Activated CD8-positive, alpha-beta memory T cell treated with anti-CD3 and anti-CD28 coated beads, Interleukin-2, amount 10 ng/mL, durations not matched to agents 7 days and 5 days (primary cell): Measurements from ENCODE around the gene ARL8A. TPM values are rescaled to one million over a fixed set of nuclear protein-coding genes. Genes with fewer than 3 reads are reported as not detected.
"Not testable (repeated sequence)": the region's sequence is repeated elsewhere in the genome, so short reads cannot be mapped to it uniquely, and the experiment has no call there.

Source experiments
- ATAC-seq: fragments of 150-1000 bp; cut with Tn5 transposase; one replicate; pipeline ENCODE4 v1.10.0; 2021; ENCODE audit warnings: moderate library complexity
- CTCF ChIA-PET: fragments of 350-600 bp; sonication (Branson Sonifier 250); formaldehyde crosslinking; loops from one replicate; lab custom pipeline; 2021; ENCODE audit warnings: antibody characterized with exemption; lab: Charles Lee
- DNase-seq: peaks from one replicate; pipeline ENCODE4 v3.0.0-alpha.2; 2020
- H3K27ac Mint-ChIP-seq: one replicate; pipeline ENCODE4 v1.8.0; 2021; ENCODE audit warnings: mild to moderate bottlenecking, mixed read lengths
- H3K27me3 Mint-ChIP-seq: one replicate; pipeline ENCODE4 v1.8.0; 2021; ENCODE audit warnings: mixed read lengths
- H3K36me3 Mint-ChIP-seq: one replicate; pipeline ENCODE4 v1.8.0; 2021; ENCODE audit warnings: mild to moderate bottlenecking, mixed read lengths
- H3K4me1 Mint-ChIP-seq: one replicate; pipeline ENCODE4 v1.8.0; 2021; ENCODE audit warnings: mixed read lengths
- H3K4me3 Mint-ChIP-seq: one replicate; pipeline ENCODE4 v1.8.0; 2021; ENCODE audit warnings: mild to moderate bottlenecking, moderate library complexity, mixed read lengths
- H3K9me3 Mint-ChIP-seq: one replicate; pipeline ENCODE4 v1.8.0; 2022; ENCODE audit warnings: low read depth, mixed read lengths
- total RNA-seq, 2 experiments: library from RNA; stranded (reverse); gene quantifications; one replicate each; pipeline ENCODE4 v1.2.3, GENCODE V29; 2021

ARL8A gene
- total RNA-seq, 2 experiments from 2014 or later: 50.0 to 68.9 TPM

GRCh38 chr1:202126426-202126825 is 18.1 kb downstream of the ARL8A start:
- H3K4me1 Mint-ChIP-seq: no peaks in the 10 kb centered on the region
- H3K36me3 Mint-ChIP-seq: no peaks in the 10 kb centered on the region
- H3K4me3 Mint-ChIP-seq: no peak overlapping the region
- DNase-seq (no peak), ATAC-seq (no peak)
- peaks cover 21% of the 10 kb centered on the region for H3K27me3 Mint-ChIP-seq
- CTCF ChIA-PET: interaction anchor here (1.0 kb wide), 1 partner anchor 118 kb away, joined by 3 read pairs; no protein-coding TSS in a partner anchor
- H3K27ac Mint-ChIP-seq: no peak overlapping the region
- no peaks in the 10 kb centered on the region for H3K9me3 Mint-ChIP-seq

- H3K27ac Mint-ChIP-seq: no peak overlapping the region
- H3K9me3 Mint-ChIP-seq: no peaks in the 10 kb centered on the region
- peaks cover 25% of the 10 kb centered on the region for H3K27me3 Mint-ChIP-seq
- no peaks in the 10 kb centered on the region for H3K4me1 Mint-ChIP-seq
- no peak overlapping the region for H3K4me3 Mint-ChIP-seq
- CTCF ChIA-PET: no interaction called here
- DNase-seq (no peak), ATAC-seq (no peak)
- no peaks in the 10 kb centered on the region for H3K36me3 Mint-ChIP-seq
Measured at GRCh38 chr1:202125611-202126010, 18.9 kb downstream of the ARL8A start.

- Mint-ChIP-seq H3K36me3 (no peaks in the 10 kb centered on the region), H3K27me3 (peaks cover 25% of the 10 kb centered on the region), H3K4me1 (no peaks in the 10 kb centered on the region), H3K4me3 (no peak overlapping the region), H3K27ac (no peak overlapping the region), H3K9me3 (no peaks in the 10 kb centered on the region)
- DNase-seq (no peak), ATAC-seq (no peak)
- CTCF ChIA-PET: interaction anchor here (1.2 to 1.9 kb wide), 2 partner anchors 8 to 124 kb away, joined by 3 to 6 read pairs; no protein-coding TSS in a partner anchor
Measured at GRCh38 chr1:202124142-202124541, 20.4 kb downstream of the ARL8A start.

- no peak for DNase-seq
- no peaks in the 10 kb centered on the region for H3K9me3 Mint-ChIP-seq
- no peak overlapping the region for H3K4me3 Mint-ChIP-seq
- H3K4me1 Mint-ChIP-seq: no peaks in the 10 kb centered on the region
- no peaks in the 10 kb centered on the region for H3K36me3 Mint-ChIP-seq
- no peak overlapping the region for H3K27ac Mint-ChIP-seq
- peaks cover 25% of the 10 kb centered on the region for H3K27me3 Mint-ChIP-seq
- ATAC-seq: no peak
- CTCF ChIA-PET: interaction anchor here (1.2 to 1.9 kb wide), 2 partner anchors 9 to 124 kb away, joined by 3 to 6 read pairs; no protein-coding TSS in a partner anchor
Measured at GRCh38 chr1:202123336-202123813, 21.2 kb downstream of the ARL8A start.

- Mint-ChIP-seq H3K27ac (no peak within 1 kb of the TSS), H3K36me3 (no peaks in the 10 kb centered on the region), H3K9me3 (no peaks in the 10 kb centered on the region), H3K4me3 (no peak within 1 kb of the TSS), H3K4me1 (no peaks in the 10 kb centered on the region), H3K27me3 (peaks cover 25% of the 10 kb centered on the region)
- no peak for DNase-seq
- CTCF ChIA-PET: interaction anchor here (1.2 to 1.9 kb wide), 2 partner anchors 10 to 123 kb away, joined by 3 to 6 read pairs; no protein-coding TSS in a partner anchor
- ATAC-seq: no peak
Measured at GRCh38 chr1:202122639-202123335, 21.8 kb downstream of the ARL8A start, which contains the start of gene GPR37L1. Gene GPR37L1, plus strand, starts transcription at chr1:202122917. Its CDS starts 47 bp downstream, at chr1:202122964.

- ATAC-seq (no peak), DNase-seq (no peak)
- H3K27ac Mint-ChIP-seq: no peak overlapping the region
- no peaks in the 10 kb centered on the region for H3K9me3 Mint-ChIP-seq
- no peaks in the 10 kb centered on the region for H3K36me3 Mint-ChIP-seq
- no peaks in the 10 kb centered on the region for H3K4me1 Mint-ChIP-seq
- H3K4me3 Mint-ChIP-seq: no peak overlapping the region
- CTCF ChIA-PET: interaction anchor here (0.7 to 1.5 kb wide), 2 partner anchors 121 to 246 kb away, joined by 3 to 4 read pairs; no protein-coding TSS in a partner anchor
- H3K27me3 Mint-ChIP-seq: peaks cover 15% of the 10 kb centered on the region
Measured at GRCh38 chr1:202121006-202121405, 23.5 kb downstream of the ARL8A start.

- no peak for DNase-seq
- Mint-ChIP-seq H3K4me1 (no peaks in the 10 kb centered on the region), H3K4me3 (no peak overlapping the region), H3K9me3 (no peaks in the 10 kb centered on the region), H3K36me3 (no peaks in the 10 kb centered on the region), H3K27me3 (peaks cover 7% of the 10 kb centered on the region), H3K27ac (no peak overlapping the region)
- CTCF ChIA-PET: interaction anchor here (0.7 to 2.3 kb wide), 4 partner anchors 9 to 222 kb away, joined by 3 to 8 read pairs (median 4); no protein-coding TSS in a partner anchor
- ATAC-seq: no peak
Measured at GRCh38 chr1:202117898-202118371, 26.6 kb downstream of the ARL8A start.

- Mint-ChIP-seq H3K4me3 (no peak overlapping the region), H3K27me3 (peaks cover 3% of the 10 kb centered on the region), H3K9me3 (no peaks in the 10 kb centered on the region), H3K27ac (no peak overlapping the region), H3K4me1 (no peaks in the 10 kb centered on the region), H3K36me3 (no peaks in the 10 kb centered on the region)
- CTCF ChIA-PET: interaction anchor here (1.0 kb wide), 1 partner anchor 117 kb away, joined by 3 read pairs; no protein-coding TSS in a partner anchor
- ATAC-seq: no peak
- DNase-seq: no peak
Measured at GRCh38 chr1:202116287-202116686, 28.2 kb downstream of the ARL8A start.

GRCh38 chr1:202113690-202114300 is 30.7 kb downstream of the ARL8A start:
- Mint-ChIP-seq H3K4me3 (no peak overlapping the region), H3K36me3 (no peaks in the 10 kb centered on the region), H3K27ac (no peak overlapping the region), H3K4me1 (no peaks in the 10 kb centered on the region), H3K27me3 (no peaks in the 10 kb centered on the region), H3K9me3 (no peaks in the 10 kb centered on the region)
- CTCF ChIA-PET: interaction anchor here (1.8 kb wide), 1 partner anchor 114 kb away, joined by 4 read pairs; no protein-coding TSS in a partner anchor
- no peak for ATAC-seq
- no peak for DNase-seq

GRCh38 chr1:202112859-202113689 is 31.5 kb downstream of the ARL8A start:
- CTCF ChIA-PET: interaction anchor here (1.8 kb wide), 1 partner anchor 113 kb away, joined by 4 read pairs; no protein-coding TSS in a partner anchor
- Mint-ChIP-seq H3K27me3 (no peaks in the 10 kb centered on the region), H3K4me1 (no peaks in the 10 kb centered on the region), H3K9me3 (no peaks in the 10 kb centered on the region), H3K4me3 (no peak overlapping the region), H3K36me3 (no peaks in the 10 kb centered on the region), H3K27ac (no peak overlapping the region)
- DNase-seq (no peak), ATAC-seq (no peak)

GRCh38 chr1:202111589-202111988 is 32.9 kb downstream of the ARL8A start:
- H3K27me3 Mint-ChIP-seq, CTCF ChIA-PET, H3K36me3 Mint-ChIP-seq, DNase-seq, ATAC-seq, H3K9me3 Mint-ChIP-seq, H3K27ac Mint-ChIP-seq, H3K4me1 Mint-ChIP-seq, H3K4me3 Mint-ChIP-seq: not testable (repeated sequence)

- CTCF ChIA-PET: no interaction called here
- no peak overlapping the region for H3K27ac Mint-ChIP-seq
- no peak for ATAC-seq
- H3K9me3 Mint-ChIP-seq: no peaks in the 10 kb centered on the region
- no peaks in the 10 kb centered on the region for H3K36me3 Mint-ChIP-seq
- no peak overlapping the region for H3K4me3 Mint-ChIP-seq
- H3K4me1 Mint-ChIP-seq: no peaks in the 10 kb centered on the region
- H3K27me3 Mint-ChIP-seq: no peaks in the 10 kb centered on the region
- DNase-seq: no peak
Measured at GRCh38 chr1:202110977-202111376, 33.6 kb downstream of the ARL8A start.
